Stimulated activated effector memory CD8-positive, alpha-beta T cell treated with anti-CD3 and anti-CD28 coated beads, Interleukin-12 subunit alpha, Interleukin-12 subunit beta, amount 100 ng/mL, for 72 hours (primary cell): Measurements from ENCODE around the gene RAD51.

ENCODE experiments used
- ATAC-seq: fragments of 150-1000 bp; cut with Tn5 transposase; 2 replicates; pipeline ENCODE4 v1.10.0; 2021
- DNase-seq, 2 donors: peaks; one replicate each; pipeline ENCODE4 v3.0.0; 2021 to 2022; ENCODE audit warnings: low spot score in 2 of 2
- H3K27ac Mint-ChIP-seq: one replicate; pipeline ENCODE4 v1.8.0; 2022; ENCODE audit warnings: mild to moderate bottlenecking, mixed read lengths
- H3K36me3 Mint-ChIP-seq: one replicate; pipeline ENCODE4 v1.8.0; 2022; ENCODE audit warnings: mild to moderate bottlenecking, mixed read lengths
- H3K4me1 Mint-ChIP-seq: one replicate; pipeline ENCODE4 v1.8.0; 2022; ENCODE audit warnings: mixed read lengths
- H3K4me3 Mint-ChIP-seq: one replicate; pipeline ENCODE4 v1.8.0; 2022; ENCODE audit warnings: mild to moderate bottlenecking, mixed read lengths
- H3K9me3 Mint-ChIP-seq: one replicate; pipeline ENCODE4 v1.8.0; 2022; ENCODE audit warnings: mixed read lengths

RAD51 gene

DNA sequence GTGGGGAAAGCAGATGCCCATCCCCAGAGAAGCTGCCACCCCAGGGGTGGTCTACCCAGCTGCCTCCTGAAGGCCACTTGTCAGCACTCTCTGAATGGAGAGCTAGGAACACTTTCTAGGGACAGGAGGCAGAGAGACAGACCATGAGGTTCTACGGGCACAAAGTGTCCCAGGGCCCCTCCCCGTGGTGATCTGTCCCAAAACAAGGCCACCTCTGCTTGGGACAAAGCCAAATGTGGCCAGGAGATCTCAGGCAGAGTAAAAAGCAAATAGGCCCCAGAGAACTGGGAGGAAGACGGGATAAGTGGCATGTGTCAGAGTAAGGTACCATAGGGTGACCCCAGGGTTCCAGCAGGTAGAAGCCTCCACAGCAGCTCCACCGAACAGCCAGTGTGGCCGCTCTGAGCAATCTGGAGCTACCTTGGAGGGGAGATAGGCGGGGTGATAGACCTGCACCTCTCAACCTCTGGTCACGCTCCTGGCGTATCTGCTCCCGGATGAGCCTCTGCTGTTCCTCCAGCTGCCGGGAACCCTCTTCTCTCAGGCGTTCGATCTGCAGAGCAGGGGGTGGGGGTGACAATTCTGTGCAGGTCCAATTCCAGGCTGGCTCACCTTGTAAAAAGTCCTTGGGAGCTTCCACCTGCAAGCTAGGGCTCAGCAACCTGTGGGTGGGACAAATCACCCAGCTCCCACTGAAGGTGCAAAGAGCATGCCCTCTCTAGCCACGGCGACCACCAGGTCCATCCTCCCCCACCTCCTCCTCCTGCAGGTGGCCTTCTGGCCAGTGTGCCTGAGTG lies 81.0 kb downstream of the RAD51 start:
- Mint-ChIP-seq H3K4me3 (no peak overlapping the region), H3K4me1 (peaks cover 18% of the 10 kb centered on the region), H3K36me3 (peaks cover 59% of the 10 kb centered on the region), H3K9me3 (no peaks in the 10 kb centered on the region), H3K27ac (peak overlapping the region; percentile 84)
- ATAC-seq (no peak), DNase-seq (no peak)

DNA sequence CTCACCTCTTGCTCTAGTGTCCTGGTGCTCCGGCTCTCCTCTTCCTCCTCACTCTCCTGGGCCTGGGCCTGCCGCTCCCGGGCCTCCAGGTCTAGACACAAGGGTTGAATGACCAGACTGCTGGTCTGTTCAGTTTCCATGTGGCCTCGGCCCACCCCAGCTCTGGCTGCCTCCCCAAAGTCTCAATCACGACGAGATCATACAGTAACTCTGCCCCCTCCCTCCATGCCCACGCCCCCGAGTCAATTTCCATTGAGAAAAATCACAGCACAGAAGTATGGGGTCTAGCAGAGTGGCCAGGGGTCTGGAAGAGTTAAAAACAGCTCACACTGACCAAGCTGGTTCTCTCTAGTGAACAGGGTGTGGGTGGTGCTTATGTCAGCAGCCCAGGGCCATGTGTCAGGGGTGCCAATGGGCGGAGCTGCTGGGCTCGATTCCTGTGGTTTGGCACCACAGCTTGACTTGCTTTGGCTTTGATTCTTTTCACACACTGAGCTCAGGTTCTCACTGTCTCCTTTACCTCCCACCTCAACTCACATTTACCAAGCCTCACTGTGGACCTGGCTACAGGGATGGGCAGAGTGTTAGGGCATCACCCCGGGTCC lies 81.7 kb downstream of the RAD51 start:
- H3K36me3 Mint-ChIP-seq = peaks cover 60% of the 10 kb centered on the region

More for the DNA sequence above, 81.7 kb downstream of the RAD51 start:
- Mint-ChIP-seq H3K9me3 (no peaks in the 10 kb centered on the region), H3K4me3 (no peak overlapping the region), H3K4me1 (peaks cover 18% of the 10 kb centered on the region), H3K27ac (peak overlapping the region; percentile 84)
- peak in 1 of 2 donors; percentile 73 for DNase-seq
- peak; percentile 99 for ATAC-seq
